ENCODE results near the gene CHRNA9. TPM values are rescaled to one million over a fixed set of nuclear protein-coding genes. Genes with fewer than 3 reads are reported as not detected.

Gene CHRNA9
- total RNA-seq, 2 experiments from 2014 or later: not detected

DNA sequence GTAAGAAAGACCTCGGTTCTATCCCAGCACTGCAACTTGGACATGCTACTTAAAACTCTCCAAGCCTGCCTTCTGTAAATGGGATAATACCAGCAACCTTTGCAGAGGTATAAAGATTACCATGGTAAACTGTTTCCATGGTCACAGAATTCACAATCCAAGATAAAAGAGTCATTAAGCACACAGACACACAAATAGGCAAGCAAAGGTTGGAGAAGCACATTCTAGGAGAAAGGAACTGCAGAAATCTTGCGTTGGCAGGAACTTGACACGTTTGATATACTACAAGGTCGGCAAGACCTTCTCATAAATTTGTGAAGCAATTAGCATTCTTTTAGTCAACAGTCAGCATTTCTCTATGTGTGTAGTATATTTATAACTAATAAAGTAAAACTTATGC lies 12.3 kb upstream of the CHRNA9 start:
- CTCF ChIA-PET (ENCODE audit: unreplicated experiment): interaction anchor here (1.1 kb wide), 1 partner anchor 12 kb away, joined by 3 read pairs; no protein-coding TSS in a partner anchor

DNA sequence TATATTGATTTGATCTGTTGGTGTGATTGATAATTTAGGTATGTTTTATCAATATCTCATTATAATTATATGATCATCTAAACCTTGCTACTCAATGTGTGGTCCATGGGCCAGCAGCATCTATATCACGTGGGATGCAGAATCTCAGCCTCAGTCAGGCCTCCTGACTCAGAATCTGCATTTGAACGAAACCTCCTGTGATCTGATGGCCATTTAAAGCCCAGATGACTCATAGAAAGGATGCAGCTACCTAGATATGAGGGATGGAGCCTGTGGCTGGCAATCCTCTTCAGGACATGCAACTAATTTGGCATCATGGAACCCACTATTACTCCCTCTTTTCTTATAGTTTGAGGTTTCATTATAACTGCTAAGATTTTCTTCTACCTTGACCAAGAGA lies 11.3 kb upstream of the CHRNA9 start:
- Histone ChIP-seq H3K9me3 (ENCODE audit: low read length) (no peaks in the 10 kb centered on the region), H3K4me1 (ENCODE audit: insufficient read depth, low read length, poor library complexity, severe bottlenecking) (peaks cover 4% of the 10 kb centered on the region), H3K4me2 (ENCODE audit: low read length) (no peak overlapping the region), H3K27ac (ENCODE audit: low read depth, low read length, poor library complexity, severe bottlenecking) (no peak overlapping the region), H3K9me2 (ENCODE audit: insufficient read depth, low read length) (no peaks in the 10 kb centered on the region), H3K36me3 (ENCODE audit: insufficient read depth, low read length) (no peaks in the 10 kb centered on the region), H2AFZ (ENCODE audit: low read length) (no peak overlapping the region; the same call in 1 of the 2 replicates), H3K79me2 (ENCODE audit: insufficient read depth, low read depth, low read length) (no peaks in the 10 kb centered on the region), H4K20me1 (ENCODE audit: insufficient read depth, low read length) (no peaks in the 10 kb centered on the region), H3K4me3 (ENCODE audit: low read depth, low read length, poor library complexity, severe bottlenecking) (no peak overlapping the region)
- TF ChIP-seq, protein P1, sequence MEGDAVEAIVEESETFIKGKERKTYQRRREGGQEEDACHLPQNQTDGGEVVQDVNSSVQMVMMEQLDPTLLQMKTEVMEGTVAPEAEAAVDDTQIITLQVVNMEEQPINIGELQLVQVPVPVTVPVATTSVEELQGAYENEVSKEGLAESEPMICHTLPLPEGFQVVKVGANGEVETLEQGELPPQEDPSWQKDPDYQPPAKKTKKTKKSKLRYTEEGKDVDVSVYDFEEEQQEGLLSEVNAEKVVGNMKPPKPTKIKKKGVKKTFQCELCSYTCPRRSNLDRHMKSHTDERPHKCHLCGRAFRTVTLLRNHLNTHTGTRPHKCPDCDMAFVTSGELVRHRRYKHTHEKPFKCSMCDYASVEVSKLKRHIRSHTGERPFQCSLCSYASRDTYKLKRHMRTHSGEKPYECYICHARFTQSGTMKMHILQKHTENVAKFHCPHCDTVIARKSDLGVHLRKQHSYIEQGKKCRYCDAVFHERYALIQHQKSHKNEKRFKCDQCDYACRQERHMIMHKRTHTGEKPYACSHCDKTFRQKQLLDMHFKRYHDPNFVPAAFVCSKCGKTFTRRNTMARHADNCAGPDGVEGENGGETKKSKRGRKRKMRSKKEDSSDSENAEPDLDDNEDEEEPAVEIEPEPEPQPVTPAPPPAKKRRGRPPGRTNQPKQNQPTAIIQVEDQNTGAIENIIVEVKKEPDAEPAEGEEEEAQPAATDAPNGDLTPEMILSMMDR (conservative IDR thresholded peaks at IDR 0.05; ENCODE audit: low read length): no peak
- TF ChIP-seq EZH2phosphoT487 (IDR thresholded peaks at IDR 0.05; ENCODE audit: borderline replicate concordance, low read depth, low read length): no peak
- no TSS peak for BruUV-seq (replicated peaks)
- CTCF ChIA-PET (ENCODE audit: unreplicated experiment): no interaction called here
- intact Hi-C loops (cut with micrococcal nuclease; ENCODE audit: unreplicated experiment): loop anchor here (2.0 kb wide), 2 partner anchors 173 to 395 kb away; no protein-coding TSS in a partner anchor
- DNase-seq (ENCODE audit: low spot score): no peak
- POLR2A ChIA-PET: interaction anchor here (0.5 kb wide), 1 partner anchor 298 kb away, joined by 3 read pairs; no protein-coding TSS in a partner anchor

More for the DNA sequence above, 12.3 kb upstream of the CHRNA9 start:
- Histone ChIP-seq H3K27ac (ENCODE audit: low read depth, low read length, poor library complexity, severe bottlenecking) (no peak overlapping the region), H3K9me2 (ENCODE audit: insufficient read depth, low read length) (no peaks in the 10 kb centered on the region), H4K20me1 (ENCODE audit: insufficient read depth, low read length) (no peaks in the 10 kb centered on the region), H3K9me3 (ENCODE audit: low read length) (no peaks in the 10 kb centered on the region), H3K79me2 (ENCODE audit: insufficient read depth, low read depth, low read length) (no peaks in the 10 kb centered on the region), H3K4me2 (ENCODE audit: low read length) (no peak overlapping the region), H3K4me1 (ENCODE audit: insufficient read depth, low read length, poor library complexity, severe bottlenecking) (peaks cover 4% of the 10 kb centered on the region), H2AFZ (ENCODE audit: low read length) (no peak overlapping the region), H3K36me3 (ENCODE audit: insufficient read depth, low read length) (no peaks in the 10 kb centered on the region), H3K4me3 (ENCODE audit: low read depth, low read length, poor library complexity, severe bottlenecking) (no peak overlapping the region)
- no TSS peak for BruUV-seq (replicated peaks)
- no peak for DNase-seq (ENCODE audit: low spot score)
- POLR2A ChIA-PET: no interaction called here
- TF ChIP-seq EZH2phosphoT487 (IDR thresholded peaks at IDR 0.05; ENCODE audit: borderline replicate concordance, low read depth, low read length): no peak
- TF ChIP-seq, protein P1 (conservative IDR thresholded peaks at IDR 0.05; ENCODE audit: low read length): no peak
- intact Hi-C loops (cut with micrococcal nuclease; ENCODE audit: unreplicated experiment): no loop called here

- peaks cover 4% of the 10 kb centered on the region for H3K4me1 ChIP-seq (ENCODE audit: insufficient read depth, low read length, poor library complexity, severe bottlenecking)
- no TSS peak for BruUV-seq (replicated peaks)
- no peaks in the 10 kb centered on the region for H3K9me3 ChIP-seq (ENCODE audit: low read length)
- ChIA-PET POLR2A (interaction anchor here (0.5 to 1.3 kb wide), 5 partner anchors 9 to 267 kb away, joined by 3 to 4 read pairs (median 4); no protein-coding TSS in a partner anchor), CTCF (ENCODE audit: unreplicated experiment) (interaction anchor here (0.6 to 1.1 kb wide), 4 partner anchors 9 to 269 kb away, joined by 4 to 7 read pairs (median 4); partner anchors contain the start of gene N4BP2)
- H4K20me1 ChIP-seq (ENCODE audit: insufficient read depth, low read length): no peaks in the 10 kb centered on the region
- no peaks in the 10 kb centered on the region for H3K9me2 ChIP-seq (ENCODE audit: insufficient read depth, low read length)
- peak overlapping the region; percentile 17; the same call in 1 of the 2 replicates for H2AFZ ChIP-seq (ENCODE audit: low read length)
- no peak overlapping the region for H3K4me2 ChIP-seq (ENCODE audit: low read length)
- no peaks in the 10 kb centered on the region for H3K36me3 ChIP-seq (ENCODE audit: insufficient read depth, low read length)
- intact Hi-C loops (cut with micrococcal nuclease; ENCODE audit: unreplicated experiment): loop anchor here (1.0 to 5.0 kb wide), 4 partner anchors 175 to 393 kb away; partner anchors contain the start of gene PDS5A
- H3K4me3 ChIP-seq (ENCODE audit: low read depth, low read length, poor library complexity, severe bottlenecking): no peak overlapping the region
- DNase-seq (ENCODE audit: low spot score): peak; percentile 85
- no peaks in the 10 kb centered on the region for H3K79me2 ChIP-seq (ENCODE audit: insufficient read depth, low read depth, low read length)
- no peak for TF ChIP-seq EZH2phosphoT487 (IDR thresholded peaks at IDR 0.05; ENCODE audit: borderline replicate concordance, low read depth, low read length)
- TF ChIP-seq, protein P1 (conservative IDR thresholded peaks at IDR 0.05; ENCODE audit: low read length): peak; percentile 99
- no peak overlapping the region for H3K27ac ChIP-seq (ENCODE audit: low read depth, low read length, poor library complexity, severe bottlenecking)
Observed at GRCh38 chr4:40325406-40326019, 9.6 kb upstream of the CHRNA9 start.
